AG09319 (cell line): ENCODE measurements around the gene HLCS.

Experiments used
- DNase-seq: peaks from one replicate; pipeline ENCODE4 v3.0.0-alpha.2; 2010; ENCODE audit warnings: low read depth; ENCODE audit errors: extremely low read depth
- CTCF ChIP-seq: IDR thresholded peaks from 2 replicates; pipeline ENCODE4 v1.5.1; 2011; ENCODE audit warnings: low read depth, mild to moderate bottlenecking, inconsistent platforms, low read length, moderate library complexity

Gene HLCS

GRCh38 chr21:36908260-36908908 is 58.1 kb downstream of the HLCS start:
- TF ChIP-seq CTCF: peak; percentile 6; the same call in 1 of the 2 replicates
- no peak for DNase-seq

GRCh38 chr21:36904093-36904666 is 62.3 kb downstream of the HLCS start:
- TF ChIP-seq CTCF: no peak
- DNase-seq: no peak

GRCh38 chr21:36902793-36903192 is 63.7 kb downstream of the HLCS start:
- no peak for DNase-seq
- TF ChIP-seq CTCF: no peak

- DNase-seq: no peak
- TF ChIP-seq CTCF: no peak
Observed at GRCh38 chr21:36902331-36902730, 64.1 kb downstream of the HLCS start.

- no peak for DNase-seq
- no peak for TF ChIP-seq CTCF
Observed at GRCh38 chr21:36901575-36901974, 64.9 kb downstream of the HLCS start.

- TF ChIP-seq CTCF: no peak
- DNase-seq: no peak
Observed at GRCh38 chr21:36893581-36893980, 72.9 kb downstream of the HLCS start.

GRCh38 chr21:36892201-36892600 is 74.3 kb downstream of the HLCS start:
- no peak for DNase-seq
- TF ChIP-seq CTCF: no peak
